Measurements from ENCODE around the gene EXOC3L4. TPM values are rescaled to one million over a fixed set of nuclear protein-coding genes. Genes with fewer than 3 reads are reported as not detected.

Gene EXOC3L4
- total RNA-seq, 1 experiment from 2014 or later: not detected

DNA sequence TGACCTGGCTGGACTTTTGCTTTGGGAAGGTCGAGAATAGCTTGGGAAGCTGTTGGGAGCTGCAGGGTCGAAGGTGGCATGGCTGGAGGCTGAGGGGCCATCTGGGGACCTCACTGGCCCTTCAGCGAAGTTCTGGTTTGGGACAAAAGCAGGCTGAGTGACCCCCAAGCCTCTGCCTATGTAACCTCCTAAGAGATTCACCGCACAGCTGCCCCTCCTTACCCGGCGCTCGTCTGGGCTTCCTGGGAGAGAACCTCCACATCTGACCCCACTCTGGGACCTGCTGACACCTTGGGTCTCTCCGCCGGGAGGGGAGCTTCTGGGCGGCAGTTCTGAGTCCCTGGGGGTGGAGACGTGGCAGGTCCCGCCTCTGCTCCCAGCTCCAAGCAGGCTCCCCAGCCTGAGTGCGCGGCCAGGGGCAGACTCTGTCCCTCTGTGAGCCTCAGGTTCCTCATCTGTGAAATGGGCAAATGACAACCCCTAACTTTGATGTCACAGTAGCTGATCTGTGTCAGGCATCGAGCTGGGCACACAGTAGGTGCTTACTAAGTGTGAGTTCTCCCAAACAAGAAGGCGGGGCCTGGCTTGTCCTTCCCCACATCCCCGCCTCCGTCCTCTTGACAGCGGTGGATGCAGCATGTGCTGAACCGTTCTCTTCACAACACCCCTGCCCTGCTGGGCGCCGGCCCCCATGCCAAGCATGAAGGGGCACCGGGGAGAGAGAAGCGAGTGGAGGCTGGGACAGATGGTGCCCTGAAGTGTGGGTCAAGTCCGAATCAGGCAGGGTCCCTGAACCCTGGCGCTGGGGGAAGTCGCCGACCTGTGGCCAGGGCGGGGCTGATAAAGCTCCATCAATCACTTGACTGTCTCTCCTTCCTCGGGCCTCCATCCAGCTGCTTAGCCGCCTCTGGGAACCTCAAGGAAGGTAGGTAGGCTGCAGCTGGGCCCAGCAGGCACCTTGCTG is 3.8 kb downstream of the EXOC3L4 start:
- H3K36me3 ChIP-seq (ENCODE audit: control insufficient read depth in 1 of 2, insufficient read depth in 2 of 2, low read length in 2 of 2): no peaks in the 10 kb centered on the region
- no peaks in the 10 kb centered on the region for H3K27me3 ChIP-seq (ENCODE audit: insufficient read depth, low read length)
- no peak overlapping the region for H3K4me3 ChIP-seq (replicated peaks in 1 of 2; ENCODE audit: low read depth in 1 of 2, low read length in 2 of 2)
- ATAC-seq (no peak), DNase-seq (ENCODE audit: low read depth, low spot score) (no peak)
- RAD21 ChIA-PET (ENCODE audit: low non-redundant PET in 1 of 2, low total read pairs in 2 of 2, uncharacterized antibody in 2 of 2, unreplicated experiment in 2 of 2): interaction anchor here in 1 of 2 experiments (0.7 kb wide), 1 partner anchor 36 kb away, joined by 3 read pairs; no protein-coding TSS in a partner anchor
- peaks cover under 1% of the 10 kb centered on the region in 2 experiments; a peak in 2 of 4 replicates for H3K4me1 ChIP-seq (ENCODE audit: control insufficient read depth in 1 of 2, insufficient read depth in 2 of 2, low read length in 2 of 2)
- intact Hi-C loops (cut with micrococcal nuclease): no loop called here
- no peak overlapping the region for H3K4me2 ChIP-seq (ENCODE audit: low read length)
- H3K79me2 ChIP-seq (ENCODE audit: insufficient read depth, low read length): no peaks in the 10 kb centered on the region
- H3K9me3 ChIP-seq (ENCODE audit: control insufficient read depth in 1 of 2, insufficient read depth in 1 of 2, low read depth in 1 of 2, low read length in 2 of 2): no peaks in the 10 kb centered on the region
- H2AFZ ChIP-seq (ENCODE audit: low read depth, low read length, poor library complexity, severe bottlenecking): no peak overlapping the region
- POLR2A ChIA-PET: no interaction called here
- no peaks in the 10 kb centered on the region for H3K9me2 ChIP-seq (ENCODE audit: insufficient read depth)
- TF ChIP-seq ZNF274 (IDR thresholded peaks at IDR 0.05; ENCODE audit: low read depth, low read length) (no peak), TCF7L2 (IDR thresholded peaks at IDR 0.05; ENCODE audit: borderline replicate concordance, extremely low read depth, insufficient read depth, insufficient read length) (no peak), POLR2AphosphoS5 (IDR thresholded peaks at IDR 0.05; ENCODE audit: low read depth, low read length) (no peak), EZH2 (IDR thresholded peaks at IDR 0.05) (no peak), POLR2A (IDR thresholded peaks at IDR 0.05; ENCODE audit: borderline replicate concordance, extremely low read depth, insufficient read depth, insufficient read length) (no peak), ELF1 (IDR thresholded peaks at IDR 0.05; ENCODE audit: borderline replicate concordance, low read depth) (no peak), SP1 (IDR thresholded peaks at IDR 0.05; ENCODE audit: low read depth) (no peak)
- TF ChIP-seq, protein P1, sequence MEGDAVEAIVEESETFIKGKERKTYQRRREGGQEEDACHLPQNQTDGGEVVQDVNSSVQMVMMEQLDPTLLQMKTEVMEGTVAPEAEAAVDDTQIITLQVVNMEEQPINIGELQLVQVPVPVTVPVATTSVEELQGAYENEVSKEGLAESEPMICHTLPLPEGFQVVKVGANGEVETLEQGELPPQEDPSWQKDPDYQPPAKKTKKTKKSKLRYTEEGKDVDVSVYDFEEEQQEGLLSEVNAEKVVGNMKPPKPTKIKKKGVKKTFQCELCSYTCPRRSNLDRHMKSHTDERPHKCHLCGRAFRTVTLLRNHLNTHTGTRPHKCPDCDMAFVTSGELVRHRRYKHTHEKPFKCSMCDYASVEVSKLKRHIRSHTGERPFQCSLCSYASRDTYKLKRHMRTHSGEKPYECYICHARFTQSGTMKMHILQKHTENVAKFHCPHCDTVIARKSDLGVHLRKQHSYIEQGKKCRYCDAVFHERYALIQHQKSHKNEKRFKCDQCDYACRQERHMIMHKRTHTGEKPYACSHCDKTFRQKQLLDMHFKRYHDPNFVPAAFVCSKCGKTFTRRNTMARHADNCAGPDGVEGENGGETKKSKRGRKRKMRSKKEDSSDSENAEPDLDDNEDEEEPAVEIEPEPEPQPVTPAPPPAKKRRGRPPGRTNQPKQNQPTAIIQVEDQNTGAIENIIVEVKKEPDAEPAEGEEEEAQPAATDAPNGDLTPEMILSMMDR (IDR thresholded peaks at IDR 0.05 in 2 of 3, conservative IDR thresholded peaks at IDR 0.05 in 1 of 3; ENCODE audit: borderline replicate concordance in 1 of 3, insufficient read depth in 1 of 3, low read depth in 2 of 3, low read length in 2 of 3): no peak
- CTCF ChIA-PET: no interaction called here
- H3K9ac ChIP-seq (ENCODE audit: low read length): no peak overlapping the region
- no peaks in the 10 kb centered on the region for H4K20me1 ChIP-seq (ENCODE audit: insufficient read depth)
- H3K27ac ChIP-seq (ENCODE audit: low read depth, low read length): no peak overlapping the region
- BruUV-seq (replicated peaks): no TSS peak

All from HCT116 (cell line).